ENCODE measurements around the gene BBLN. TPM values are rescaled to one million over a fixed set of nuclear protein-coding genes. Genes with fewer than 3 reads are reported as not detected.
"Not testable (repeated sequence)": the region's sequence is repeated elsewhere in the genome, so short reads cannot be mapped to it uniquely, and the experiment has no call there.

The BBLN gene
- total RNA-seq (2021; fragmentation: NEBNext Ultra II Directional; extraction: Animal tissue kit (Norgen Biotek cat#: 25700)) = 10 to 100 TPM; 45.7 to 63.2 (median 50.5) TPM
- long read RNA-seq, transcript C9orf16-201 (2 exons, 713 nt) = major isoform, 77 of 80 reads
- long read RNA-seq, partial matches to known transcripts = 0 of 80 reads
- long read RNA-seq, other reads (novel, unspliced or antisense) = 3 of 80 reads

GRCh38 chr9:128159784-128160602 is at the start of gene BBLN:
Gene BBLN (plus strand): TSS chr9:128160265. CDS start chr9:128160408, 143 bp downstream.
- H3K4me1 Mint-ChIP-seq (ENCODE audit: low read depth) = peaks cover 15% of the 10 kb centered on the region; the same call in 1 of the 2 replicates
- peaks cover 14% of the 10 kb centered on the region for H3K36me3 Mint-ChIP-seq (ENCODE audit: low read depth)
- peak within 1 kb of the TSS; percentile 36 for H3K27ac Mint-ChIP-seq
- peaks cover 8% of the 10 kb centered on the region for H3K27me3 Mint-ChIP-seq (ENCODE audit: insufficient read depth)
- no peak for TF ChIP-seq CTCF (IDR thresholded peaks at IDR 0.05)
- peak within 1 kb of the TSS; percentile 80 for H3K4me3 Mint-ChIP-seq
- H3K9me3 Mint-ChIP-seq = no peaks in the 10 kb centered on the region
- DNase-seq = peak; percentile 83

GRCh38 chr9:128111726-128112125 is 48.3 kb upstream of the BBLN start:
- not testable (repeated sequence) for DNase-seq; H3K27me3 Mint-ChIP-seq (ENCODE audit: insufficient read depth); H3K9me3 Mint-ChIP-seq; H3K27ac Mint-ChIP-seq; H3K4me3 Mint-ChIP-seq; H3K4me1 Mint-ChIP-seq (ENCODE audit: low read depth)
- peaks cover 12% of the 10 kb centered on the region for H3K36me3 Mint-ChIP-seq (ENCODE audit: low read depth)

- TF ChIP-seq CTCF (IDR thresholded peaks at IDR 0.05) = no peak
- no peak for DNase-seq
- Mint-ChIP-seq H3K27ac (no peak overlapping the region; the same call in 1 of the 2 replicates), H3K9me3 (no peaks in the 10 kb centered on the region), H3K4me1 (ENCODE audit: low read depth) (0 out of 2 replicates have a peak, but pooled peaks cover 6% of the 10 kb centered on the region), H3K27me3 (ENCODE audit: insufficient read depth) (peaks cover 5% of the 10 kb centered on the region), H3K4me3 (no peak overlapping the region), H3K36me3 (ENCODE audit: low read depth) (0 out of 2 replicates have a peak, but pooled peaks cover 5% of the 10 kb centered on the region)
These were observed 46.3 kb upstream of the BBLN start for GRCh38 chr9:128113526-128114325.

GRCh38 chr9:128114326-128115186 is 45.5 kb upstream of the BBLN start:
- Mint-ChIP-seq H3K4me3 (no peak overlapping the region), H3K36me3 (ENCODE audit: low read depth) (0 out of 2 replicates have a peak, but pooled peaks cover 3% of the 10 kb centered on the region), H3K27me3 (ENCODE audit: insufficient read depth) (peaks cover 5% of the 10 kb centered on the region), H3K27ac (no peak overlapping the region), H3K9me3 (no peaks in the 10 kb centered on the region), H3K4me1 (ENCODE audit: low read depth) (0 out of 2 replicates have a peak, but pooled peaks cover 6% of the 10 kb centered on the region)
- no peak for TF ChIP-seq CTCF (IDR thresholded peaks at IDR 0.05)
- DNase-seq = no peak

GRCh38 chr9:128115187-128116103 is 44.6 kb upstream of the BBLN start:
- TF ChIP-seq CTCF (IDR thresholded peaks at IDR 0.05) = no peak
- DNase-seq = no peak
- peaks cover 3% of the 10 kb centered on the region for H3K27me3 Mint-ChIP-seq (ENCODE audit: insufficient read depth)
- H3K36me3 Mint-ChIP-seq (ENCODE audit: low read depth) = no peaks in the 10 kb centered on the region
- H3K27ac Mint-ChIP-seq = no peak overlapping the region
- H3K4me1 Mint-ChIP-seq (ENCODE audit: low read depth) = 0 out of 2 replicates have a peak, but pooled peaks cover 6% of the 10 kb centered on the region
- H3K4me3 Mint-ChIP-seq = no peak overlapping the region
- no peaks in the 10 kb centered on the region for H3K9me3 Mint-ChIP-seq

Data from HFFc6 (cell line).